CD4-positive, alpha-beta memory T cell (primary cell): ENCODE data around the gene ZDHHC24. TPM values are rescaled to one million over a fixed set of nuclear protein-coding genes. Genes with fewer than 3 reads are reported as not detected.

Experiments
- CTCF ChIA-PET: fragments of 350-600 bp; sonication (Branson Sonifier 250); formaldehyde crosslinking; loops from one replicate; lab custom pipeline; 2021; ENCODE audit warnings: inconsistent platforms; ENCODE audit not compliant: partially characterized antibody; lab: Charles Lee
- POLR2A ChIA-PET: fragments of 350-600 bp; sonication (Branson Sonifier 250); formaldehyde crosslinking; loops from one replicate; lab custom pipeline; 2021; ENCODE audit not compliant: partially characterized antibody; lab: Charles Lee
- DNase-seq, 5 donors: peaks; one replicate each; pipeline versions ENCODE4 v3.0.0 to v3.0.0-alpha.2; 2020 to 2022; ENCODE audit warnings: mixed read lengths in 1 of 5
- H3K27ac ChIP-seq: one replicate; pipeline ENCODE4 v1.7.0; 2013; ENCODE audit warnings: low read depth, low read length
- H3K27me3 ChIP-seq: 2 replicates; pipeline ENCODE4 v1.7.0; 2013; ENCODE audit warnings: mild to moderate bottlenecking, low read length, moderate library complexity; ENCODE audit not compliant: insufficient read depth
- H3K36me3 ChIP-seq: 2 replicates; pipeline ENCODE4 v1.7.0; 2013; ENCODE audit warnings: mild to moderate bottlenecking, low read length, moderate library complexity; ENCODE audit not compliant: insufficient read depth
- H3K4me1 ChIP-seq: 2 replicates; pipeline ENCODE4 v1.7.0; 2013; ENCODE audit warnings: mild to moderate bottlenecking, low read length, moderate library complexity; ENCODE audit not compliant: insufficient read depth
- H3K4me3 ChIP-seq, 2 donors: one replicate each; pipeline ENCODE4 v1.7.0; 2013; ENCODE audit warnings: low read length in 2 of 2, mild to moderate bottlenecking in 1 of 2
- H3K9me3 ChIP-seq, 2 donors: one replicate each; pipeline ENCODE4 v1.7.0; 2013; ENCODE audit warnings: low read length in 2 of 2, control low read depth in 1 of 2; ENCODE audit not compliant: control insufficient read depth in 1 of 2
- H3K27ac Mint-ChIP-seq, 7 donors: one replicate each; pipeline ENCODE4 v1.8.0; 2020 to 2021; ENCODE audit warnings: mixed read lengths in 7 of 7, mild to moderate bottlenecking in 6 of 7, inconsistent platforms in 3 of 7, moderate library complexity in 3 of 7
- H3K27me3 Mint-ChIP-seq, 2 donors: one replicate each; pipeline ENCODE4 v1.8.0; 2020 to 2021; ENCODE audit warnings: mixed read lengths in 2 of 2
- H3K36me3 Mint-ChIP-seq, 2 donors: one replicate each; pipeline ENCODE4 v1.8.0; 2020 to 2021; ENCODE audit warnings: mixed read lengths in 2 of 2, inconsistent platforms in 1 of 2, mild to moderate bottlenecking in 1 of 2
- H3K4me1 Mint-ChIP-seq, 4 donors: one replicate each; pipeline ENCODE4 v1.8.0; 2020 to 2021; ENCODE audit warnings: mixed read lengths in 4 of 4, mild to moderate bottlenecking in 1 of 4
- H3K4me3 Mint-ChIP-seq, 8 donors: one replicate each; pipeline ENCODE4 v1.8.0; 2020 to 2021; ENCODE audit warnings: mixed read lengths in 8 of 8, mild to moderate bottlenecking in 7 of 8, moderate library complexity in 6 of 8, inconsistent platforms in 3 of 8
- H3K9me3 Mint-ChIP-seq, 8 donors: one replicate each; pipeline ENCODE4 v1.8.0; 2020 to 2021; ENCODE audit warnings: mixed read lengths in 8 of 8, mild to moderate bottlenecking in 5 of 8, inconsistent platforms in 3 of 8, moderate library complexity in 1 of 8
- intact Hi-C: fragments of 100-400 bp; cut with micrococcal nuclease; formaldehyde crosslinking; loops from one replicate; pipeline ENCODE4 v1.15.1; 2023
- polyA plus RNA-seq, 2 donors: library from polyadenylated mRNA; unstranded; fragments of 300-500 nt; fragmentation: Illumina TruSeq; gene quantifications; one replicate each; pipeline ENCODE4 v1.2.3, GENCODE V29; 2021
- total RNA-seq, 2 experiments: library from RNA; stranded (reverse); gene quantifications; one replicate each; pipeline ENCODE4 v1.2.3, GENCODE V29; 2021

ZDHHC24 gene
- total and polyA plus RNA-seq, 4 experiments from 2014 or later, result 12.2 to 27.2 (median 19.8) TPM

DNA sequence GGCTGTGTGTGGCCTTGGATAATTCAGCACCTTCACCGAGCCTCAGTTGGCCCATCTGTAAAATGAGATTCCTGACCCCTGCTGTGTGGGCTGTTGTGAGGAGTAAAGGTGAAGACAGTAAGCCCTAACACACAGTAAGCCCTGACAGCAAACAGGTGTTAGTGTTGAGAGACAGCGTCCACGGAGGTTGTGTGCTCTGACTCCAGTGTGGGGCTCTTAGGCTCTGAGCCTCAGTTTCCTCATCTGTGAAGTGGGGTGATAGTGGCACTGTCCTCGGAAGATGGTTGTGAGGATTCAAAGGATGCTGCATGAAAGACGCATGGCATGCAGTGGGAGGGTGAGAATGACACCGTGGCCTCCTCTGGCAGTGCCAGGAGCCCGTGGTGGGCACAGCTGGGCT, 51.4 kb downstream of the ZDHHC24 start:
- H3K27ac ChIP-seq, result no peak overlapping the region
- DNase-seq, result no peak
- no peaks in the 10 kb centered on the region for H3K4me1 ChIP-seq
- H3K4me3 ChIP-seq, result no peak overlapping the region
- Mint-ChIP-seq H3K36me3 (peaks cover 13 to 34% of the 10 kb centered on the region in 2 donors), H3K9me3 (no peaks in the 10 kb centered on the region), H3K27ac (no peak overlapping the region), H3K4me1 (peaks cover 0 to 2% (median under 1%) of the 10 kb centered on the region in 4 donors), H3K27me3 (no peaks in the 10 kb centered on the region), H3K4me3 (no peak overlapping the region)
- no peaks in the 10 kb centered on the region for H3K27me3 ChIP-seq
- ChIA-PET POLR2A (no interaction called here), CTCF (interaction anchor here (1.2 kb wide), 1 partner anchor 11 kb away, joined by 3 read pairs; no protein-coding TSS in a partner anchor)
- H3K36me3 ChIP-seq, result peaks cover 28% of the 10 kb centered on the region
- intact Hi-C loops, result no loop called here
- H3K9me3 ChIP-seq, result no peaks in the 10 kb centered on the region

DNA sequence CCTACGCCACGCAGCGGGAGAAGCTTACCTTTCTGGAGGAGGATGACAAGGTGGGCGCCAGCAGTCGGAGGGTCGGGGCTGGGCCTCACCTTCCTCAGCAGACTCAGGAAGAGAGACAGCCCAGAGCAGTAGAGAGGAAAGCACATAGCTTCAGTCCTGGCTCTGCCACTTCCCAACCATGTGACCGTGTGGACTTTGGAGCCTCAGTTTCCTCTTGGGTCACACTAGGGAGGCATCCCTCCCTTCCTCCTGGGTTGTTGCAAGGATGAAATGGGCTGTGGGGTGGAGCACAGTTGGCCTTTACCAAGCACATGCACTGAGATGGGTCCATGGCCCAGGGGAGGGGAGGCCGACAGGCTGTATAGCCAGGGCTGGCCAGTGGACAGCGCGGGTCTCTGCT, 52.7 kb downstream of the ZDHHC24 start:
- DNase-seq, result no peak
- H3K27me3 ChIP-seq, result no peaks in the 10 kb centered on the region
- no peaks in the 10 kb centered on the region for H3K9me3 ChIP-seq
- peaks cover 36% of the 10 kb centered on the region for H3K36me3 ChIP-seq
- H3K4me3 ChIP-seq, result no peak overlapping the region
- CTCF ChIA-PET, result interaction anchor here (1.0 to 1.3 kb wide), 2 partner anchors 9 to 14 kb away, joined by 3 read pairs; no protein-coding TSS in a partner anchor
- Mint-ChIP-seq H3K4me3 (no peak overlapping the region), H3K4me1 (peaks cover 0 to 2% (median under 1%) of the 10 kb centered on the region in 4 donors), H3K27me3 (no peaks in the 10 kb centered on the region), H3K9me3 (no peaks in the 10 kb centered on the region), H3K36me3 (peaks cover 18 to 38% of the 10 kb centered on the region in 2 donors), H3K27ac (no peak overlapping the region)
- intact Hi-C loops, result no loop called here
- no peak overlapping the region for H3K27ac ChIP-seq
- POLR2A ChIA-PET, result interaction anchor here (0.8 kb wide), 1 partner anchor 12 kb away, joined by 3 read pairs; no protein-coding TSS in a partner anchor
- H3K4me1 ChIP-seq, result no peaks in the 10 kb centered on the region

DNA sequence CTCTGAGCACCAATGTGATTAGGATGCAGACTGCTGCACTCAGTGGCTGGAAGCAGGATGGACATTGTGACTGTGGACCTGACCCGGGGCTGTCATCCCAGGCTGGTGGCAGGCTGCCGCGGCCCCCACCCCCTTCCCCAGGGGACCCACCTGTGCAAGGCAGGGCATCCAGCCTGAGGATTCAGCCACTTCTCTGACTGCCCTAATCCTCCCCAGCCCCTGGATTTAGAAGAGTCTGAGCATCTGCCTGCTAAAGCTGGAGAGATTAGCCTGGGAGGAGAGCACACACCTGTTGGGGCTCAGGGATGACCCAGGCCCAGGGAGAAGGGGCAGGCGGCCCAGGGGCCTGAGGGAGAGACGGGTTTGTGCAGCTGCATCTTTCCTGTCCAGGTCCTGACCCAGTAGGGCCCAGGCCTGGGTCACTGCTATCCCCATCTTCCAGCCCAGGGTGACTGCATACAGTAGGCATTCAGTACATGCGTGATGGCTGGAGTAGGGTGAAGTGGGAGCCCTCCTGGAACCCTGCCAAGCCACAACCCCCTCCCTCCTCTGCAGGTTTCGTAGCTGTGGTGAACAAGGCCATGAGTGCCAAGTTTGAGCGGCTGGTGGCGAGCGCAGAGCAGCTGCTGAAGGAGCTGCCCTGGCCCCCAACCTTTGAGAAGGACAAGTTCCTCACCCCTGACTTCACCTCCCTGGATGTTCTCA, 53.5 kb downstream of the ZDHHC24 start:
- Histone ChIP-seq H3K36me3 (peaks cover 33% of the 10 kb centered on the region), H3K4me1 (no peaks in the 10 kb centered on the region), H3K4me3 (no peak overlapping the region), H3K9me3 (no peaks in the 10 kb centered on the region), H3K27me3 (no peaks in the 10 kb centered on the region), H3K27ac (no peak overlapping the region)
- Mint-ChIP-seq H3K27me3 (no peaks in the 10 kb centered on the region), H3K4me3 (no peak overlapping the region), H3K36me3 (peaks cover 18 to 46% of the 10 kb centered on the region in 2 donors), H3K4me1 (peaks cover 0 to 2% (median under 1%) of the 10 kb centered on the region in 4 donors), H3K9me3 (no peaks in the 10 kb centered on the region), H3K27ac (peak overlapping the region in 1 of 7 donors; percentile 56)
- intact Hi-C loops, result no loop called here
- no peak for DNase-seq
- ChIA-PET CTCF (interaction anchor here (1.3 to 1.5 kb wide), 3 partner anchors 8 to 85 kb away, joined by 3 to 5 read pairs (median 4); partner anchors contain the start of gene DPP3), POLR2A (interaction anchor here (0.8 to 1.2 kb wide), 2 partner anchors 11 to 53 kb away, joined by 3 to 4 read pairs; partner anchors contain the start of gene MRPL11)

DNA sequence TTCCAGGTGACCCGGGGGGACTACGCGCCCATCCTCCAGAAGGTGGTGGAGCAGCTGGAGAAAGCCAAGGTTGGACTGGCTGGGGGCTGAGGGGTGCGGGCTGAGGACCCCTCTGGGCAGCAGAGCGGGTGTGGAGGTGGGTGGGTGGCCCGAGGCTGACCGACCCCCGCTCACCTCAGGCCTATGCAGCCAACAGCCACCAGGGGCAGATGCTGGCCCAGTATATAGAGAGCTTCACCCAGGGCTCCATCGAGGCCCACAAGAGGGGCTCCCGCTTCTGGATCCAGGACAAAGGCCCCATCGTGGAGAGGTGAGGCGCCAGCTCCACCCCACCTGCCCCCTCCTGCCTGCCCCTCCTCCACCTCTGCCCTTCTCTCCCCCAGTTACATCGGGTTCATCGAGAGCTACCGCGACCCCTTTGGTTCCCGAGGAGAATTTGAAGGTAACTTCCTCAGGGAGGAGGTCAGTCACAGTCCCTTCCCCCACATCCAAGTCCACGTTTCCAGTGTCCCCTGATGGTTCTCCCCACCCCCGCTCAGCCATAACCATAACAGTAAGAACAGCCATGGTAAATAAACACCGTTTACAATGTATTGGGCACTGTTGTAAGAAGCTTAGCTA, 54.4 kb downstream of the ZDHHC24 start:
- Mint-ChIP-seq H3K27ac (no peak overlapping the region), H3K4me1 (peaks cover 0 to 2% (median under 1%) of the 10 kb centered on the region in 4 donors), H3K9me3 (no peaks in the 10 kb centered on the region), H3K27me3 (no peaks in the 10 kb centered on the region), H3K36me3 (peaks cover 14 to 48% of the 10 kb centered on the region in 2 donors), H3K4me3 (no peak overlapping the region)
- DNase-seq, result no peak
- no peaks in the 10 kb centered on the region for H3K9me3 ChIP-seq
- no peak overlapping the region for H3K27ac ChIP-seq
- no peak overlapping the region for H3K4me3 ChIP-seq
- CTCF ChIA-PET, result interaction anchor here (1.3 to 1.5 kb wide), 2 partner anchors 11 to 84 kb away, joined by 4 to 5 read pairs; partner anchors contain the start of gene DPP3
- no peaks in the 10 kb centered on the region for H3K27me3 ChIP-seq
- H3K36me3 ChIP-seq, result peaks cover 27% of the 10 kb centered on the region
- intact Hi-C loops, result no loop called here
- H3K4me1 ChIP-seq, result no peaks in the 10 kb centered on the region
- POLR2A ChIA-PET, result interaction anchor here (0.8 to 1.2 kb wide), 2 partner anchors 11 to 53 kb away, joined by 4 read pairs; partner anchors contain the start of genes DPP3 and MRPL11

DNA sequence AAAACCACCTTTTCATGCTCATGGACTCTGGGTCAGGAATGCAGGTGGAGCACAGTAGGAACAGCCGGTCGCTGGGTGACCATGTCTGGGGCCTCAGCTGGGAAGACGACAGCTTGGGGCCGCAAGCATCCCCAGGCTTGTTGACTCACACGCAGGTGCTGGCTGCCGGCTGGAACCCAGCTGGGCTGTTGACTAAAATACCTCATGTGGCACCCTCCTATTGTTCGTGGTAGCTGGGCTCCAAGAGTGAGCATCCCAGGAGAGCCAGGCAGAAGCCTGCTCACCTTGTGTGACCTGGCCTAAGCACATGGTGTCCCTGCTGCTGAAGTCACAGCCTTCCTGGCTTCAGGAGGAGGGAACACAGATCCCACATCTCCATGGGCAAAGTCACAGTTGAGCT, 56.2 kb downstream of the ZDHHC24 start:
- no peak overlapping the region for H3K4me3 ChIP-seq
- H3K27ac ChIP-seq, result no peak overlapping the region
- H3K27ac Mint-ChIP-seq, result no peak overlapping the region
- H3K4me1 ChIP-seq, result no peaks in the 10 kb centered on the region
- H3K9me3 ChIP-seq, result no peaks in the 10 kb centered on the region
- no peak for DNase-seq
- H3K4me3 Mint-ChIP-seq, result no peak overlapping the region
- H3K27me3 Mint-ChIP-seq, result no peaks in the 10 kb centered on the region
- POLR2A ChIA-PET, result interaction anchor here (0.6 to 0.9 kb wide), 2 partner anchors 10 to 614 kb away, joined by 3 read pairs; partner anchors contain the start of gene DPP3
- intact Hi-C loops, result no loop called here
- H3K36me3 Mint-ChIP-seq, result peaks cover 8 to 55% of the 10 kb centered on the region in 2 donors
- H3K9me3 Mint-ChIP-seq, result no peaks in the 10 kb centered on the region
- peaks cover 0 to 2% (median under 1%) of the 10 kb centered on the region in 4 donors for H3K4me1 Mint-ChIP-seq
- no peaks in the 10 kb centered on the region for H3K27me3 ChIP-seq
- CTCF ChIA-PET, result interaction anchor here (1.4 kb wide), 1 partner anchor 11 kb away, joined by 4 read pairs; no protein-coding TSS in a partner anchor
- peaks cover 33% of the 10 kb centered on the region for H3K36me3 ChIP-seq

DNA sequence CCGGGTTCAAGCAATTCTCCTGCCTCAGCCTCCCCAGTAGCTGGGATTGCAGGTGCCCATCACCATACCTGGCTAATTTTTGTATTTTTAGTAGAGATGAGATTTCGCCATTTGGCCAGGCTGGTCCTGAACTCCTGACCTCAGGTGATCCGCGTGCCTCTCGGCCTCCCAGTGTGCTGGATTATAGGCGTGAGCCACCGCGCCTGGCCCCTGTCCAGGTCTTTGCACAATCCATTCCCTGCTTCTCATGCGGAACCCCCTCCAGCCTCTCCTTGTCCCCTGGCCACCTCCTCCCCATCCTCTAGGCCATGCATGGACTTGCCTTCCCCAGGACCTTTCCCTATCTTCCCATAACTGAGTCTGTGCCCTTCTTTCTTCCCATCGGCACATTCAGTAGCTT, 56.9 kb downstream of the ZDHHC24 start:
- no peak for DNase-seq

More for the DNA sequence above, 56.9 kb downstream of the ZDHHC24 start:
- H3K27ac Mint-ChIP-seq, result peak overlapping the region in 1 of 7 donors; percentile 7
- Histone ChIP-seq H3K27me3 (no peaks in the 10 kb centered on the region), H3K27ac (no peak overlapping the region), H3K4me3 (no peak overlapping the region), H3K36me3 (peaks cover 32% of the 10 kb centered on the region), H3K4me1 (no peaks in the 10 kb centered on the region), H3K9me3 (no peaks in the 10 kb centered on the region)
- H3K4me3 Mint-ChIP-seq, result no peak overlapping the region
- H3K4me1 Mint-ChIP-seq, result peaks cover 0 to 2% (median under 1%) of the 10 kb centered on the region in 4 donors
- CTCF ChIA-PET, result interaction anchor here (1.4 kb wide), 1 partner anchor 10 kb away, joined by 4 read pairs; no protein-coding TSS in a partner anchor
- no peaks in the 10 kb centered on the region for H3K27me3 Mint-ChIP-seq
- intact Hi-C loops, result no loop called here
- H3K36me3 Mint-ChIP-seq, result peaks cover 8 to 56% of the 10 kb centered on the region in 2 donors
- POLR2A ChIA-PET, result no interaction called here
- no peaks in the 10 kb centered on the region for H3K9me3 Mint-ChIP-seq
